GM12872 (cell line): ENCODE results near the gene THBS2.

Experiments used
- TF ChIP-seq, protein P1 (sequence below): IDR thresholded peaks from 3 replicates; pipeline ENCODE4 v1.5.1; 2011; ENCODE audit warnings: low read depth, mild to moderate bottlenecking, low read length, moderate library complexity; ENCODE audit not compliant: insufficient read depth

THBS2 gene

DNA sequence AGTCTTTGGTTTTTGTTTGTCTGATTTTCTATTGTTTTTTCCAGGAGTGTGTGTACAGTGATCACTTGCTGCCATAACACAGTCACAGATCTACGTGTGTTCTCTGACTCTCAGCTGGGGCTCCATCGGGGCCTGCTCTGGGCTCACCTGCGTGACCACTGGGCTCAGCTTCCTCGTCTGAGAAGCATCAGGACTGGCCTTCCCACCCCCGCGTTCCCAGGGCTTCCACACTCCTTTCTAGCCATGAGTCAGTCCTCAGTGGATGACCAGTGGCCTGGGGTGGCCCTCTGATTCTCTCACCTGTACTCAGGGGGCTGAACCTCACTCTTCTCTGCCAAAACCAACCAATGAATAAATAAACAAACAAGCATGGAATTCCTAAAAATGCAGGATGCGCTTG lies 14.5 kb downstream of the THBS2 start:
- TF ChIP-seq, protein P1, sequence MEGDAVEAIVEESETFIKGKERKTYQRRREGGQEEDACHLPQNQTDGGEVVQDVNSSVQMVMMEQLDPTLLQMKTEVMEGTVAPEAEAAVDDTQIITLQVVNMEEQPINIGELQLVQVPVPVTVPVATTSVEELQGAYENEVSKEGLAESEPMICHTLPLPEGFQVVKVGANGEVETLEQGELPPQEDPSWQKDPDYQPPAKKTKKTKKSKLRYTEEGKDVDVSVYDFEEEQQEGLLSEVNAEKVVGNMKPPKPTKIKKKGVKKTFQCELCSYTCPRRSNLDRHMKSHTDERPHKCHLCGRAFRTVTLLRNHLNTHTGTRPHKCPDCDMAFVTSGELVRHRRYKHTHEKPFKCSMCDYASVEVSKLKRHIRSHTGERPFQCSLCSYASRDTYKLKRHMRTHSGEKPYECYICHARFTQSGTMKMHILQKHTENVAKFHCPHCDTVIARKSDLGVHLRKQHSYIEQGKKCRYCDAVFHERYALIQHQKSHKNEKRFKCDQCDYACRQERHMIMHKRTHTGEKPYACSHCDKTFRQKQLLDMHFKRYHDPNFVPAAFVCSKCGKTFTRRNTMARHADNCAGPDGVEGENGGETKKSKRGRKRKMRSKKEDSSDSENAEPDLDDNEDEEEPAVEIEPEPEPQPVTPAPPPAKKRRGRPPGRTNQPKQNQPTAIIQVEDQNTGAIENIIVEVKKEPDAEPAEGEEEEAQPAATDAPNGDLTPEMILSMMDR, result no peak

DNA sequence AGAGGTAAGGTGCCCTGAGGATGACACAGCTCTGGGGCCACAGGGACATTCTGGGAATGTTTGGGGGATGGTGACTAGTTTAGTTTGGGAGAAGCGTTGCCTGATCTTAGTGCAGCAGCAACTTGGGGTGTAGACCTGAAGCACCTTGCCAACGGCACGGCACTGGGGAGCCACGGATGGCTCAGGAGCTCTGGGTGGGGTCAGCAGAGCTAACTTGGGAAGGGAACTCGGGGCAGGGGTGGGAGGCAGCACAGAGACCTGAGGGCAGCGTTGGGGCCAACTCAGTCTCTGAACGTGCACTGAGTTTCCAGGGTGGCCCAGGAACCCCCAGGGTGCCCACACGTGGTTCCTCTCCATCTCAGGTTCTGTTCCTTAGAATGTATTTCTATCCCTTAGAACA lies 14.9 kb downstream of the THBS2 start:
- TF ChIP-seq, protein P1, result no peak

DNA sequence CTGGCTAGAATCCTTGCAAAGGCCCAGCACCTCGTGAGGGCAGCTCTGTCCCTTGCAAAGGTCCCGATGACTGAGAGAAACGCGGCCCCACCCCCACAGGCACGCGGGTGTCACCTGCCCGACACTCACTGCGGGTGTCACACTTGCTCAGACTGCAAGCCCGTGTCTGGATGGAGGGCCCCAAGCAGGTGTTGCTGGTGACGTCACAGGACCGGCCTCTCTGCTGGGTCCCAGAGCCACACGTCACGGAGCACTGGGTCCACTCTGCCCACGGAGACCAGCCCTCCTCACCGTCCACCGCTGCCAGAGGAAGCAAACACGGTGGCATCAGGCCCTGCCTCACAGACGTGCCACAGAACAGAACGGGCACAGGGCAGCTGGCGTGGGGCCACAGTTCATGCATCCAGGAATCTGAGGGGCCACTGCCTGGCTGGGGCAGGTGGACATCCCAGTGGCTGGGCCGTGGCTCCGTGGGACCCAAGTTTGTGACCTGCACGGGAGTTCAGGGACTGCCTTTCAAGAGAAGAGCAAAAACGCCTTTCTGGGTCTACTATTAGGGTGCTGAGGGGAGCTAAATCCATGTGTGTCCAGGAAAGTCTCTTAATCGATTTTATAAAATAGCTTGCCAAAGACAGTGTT lies 16.0 kb downstream of the THBS2 start:
- TF ChIP-seq, protein P1, result no peak

DNA sequence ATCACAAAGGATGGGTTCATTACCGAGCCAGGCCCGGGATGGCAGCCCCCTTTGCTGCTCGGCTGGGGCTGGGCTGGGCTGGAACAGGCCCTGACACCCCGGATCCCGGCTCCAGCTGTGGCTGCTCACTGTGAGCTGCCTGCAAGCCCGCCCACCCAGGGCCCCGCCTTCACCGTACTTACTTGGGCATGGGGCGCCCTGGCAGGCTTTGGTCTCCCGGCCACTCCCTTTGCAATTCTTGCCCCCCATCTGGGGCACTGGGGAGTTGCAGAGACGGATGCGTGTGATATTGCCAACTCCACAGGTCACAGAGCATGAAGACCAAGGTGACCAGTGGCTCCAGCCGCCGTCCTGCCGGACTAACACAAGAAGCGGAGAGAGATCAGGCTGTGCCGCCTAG lies 16.7 kb downstream of the THBS2 start:
- TF ChIP-seq, protein P1, result no peak

DNA sequence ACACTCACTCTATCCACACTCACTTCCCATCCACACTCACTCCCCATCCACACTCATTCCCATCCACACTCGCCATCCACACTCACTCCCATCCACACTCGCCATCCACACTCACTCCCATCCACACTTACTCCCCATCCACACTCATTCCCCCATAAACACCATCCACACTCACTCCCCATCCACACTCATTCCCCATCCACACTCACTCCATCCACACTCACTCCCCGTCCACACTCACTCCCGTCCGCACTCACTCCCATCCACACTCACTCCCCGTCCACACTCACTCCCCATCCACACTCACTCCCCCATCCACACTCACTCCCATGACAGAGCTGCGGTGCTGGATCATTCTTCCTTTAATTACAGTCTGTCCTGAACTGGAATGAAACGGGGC lies 17.1 kb downstream of the THBS2 start:
- TF ChIP-seq, protein P1, result no peak

DNA sequence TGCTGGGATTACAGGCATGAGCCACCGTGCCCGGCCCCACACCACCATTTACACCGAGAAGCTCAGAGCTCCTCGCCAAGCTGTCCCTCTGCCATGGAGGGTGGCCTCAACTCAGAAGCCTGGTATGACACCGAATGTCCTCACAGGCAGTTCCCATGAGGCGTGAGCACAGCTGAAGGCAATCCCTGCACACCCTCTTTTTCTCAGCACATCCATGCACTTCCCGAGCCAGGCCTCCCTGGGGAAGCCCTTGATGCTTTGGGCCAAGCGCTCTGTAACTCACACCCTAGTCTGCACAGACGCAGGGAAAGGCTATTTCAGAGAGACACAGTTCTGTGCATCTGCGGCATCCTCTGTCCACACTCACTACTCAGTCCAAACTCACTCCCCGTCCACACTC lies 18.4 kb downstream of the THBS2 start:
- TF ChIP-seq, protein P1, result no peak

DNA sequence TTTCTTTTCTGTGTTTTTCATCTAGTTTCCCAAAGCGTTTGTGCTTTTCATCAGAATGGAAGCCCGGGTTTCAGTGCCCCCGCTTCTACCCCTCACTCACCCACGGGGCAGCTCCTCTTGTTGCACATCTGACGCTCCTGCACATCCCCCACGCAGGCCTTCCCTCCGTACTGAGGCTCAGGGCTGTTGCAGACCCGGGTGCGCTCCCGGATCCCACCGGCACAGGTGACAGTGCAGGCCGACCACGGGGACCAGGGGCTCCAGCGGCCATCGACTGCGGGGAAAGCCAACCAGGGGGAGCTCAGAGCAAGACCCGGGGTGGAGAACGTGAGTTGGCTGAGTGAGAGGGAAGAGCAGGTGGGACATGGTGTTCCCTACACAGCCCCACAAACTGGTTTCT lies 19.0 kb downstream of the THBS2 start:
- TF ChIP-seq, protein P1, result no peak
